Measurements from ENCODE around the gene LYL1. TPM values are rescaled to one million over a fixed set of nuclear protein-coding genes. Genes with fewer than 3 reads are reported as not detected.

Gene LYL1
- total and polyA plus RNA-seq, 4 donors = 12.9 to 34.1 (median 20.7) TPM

DNA sequence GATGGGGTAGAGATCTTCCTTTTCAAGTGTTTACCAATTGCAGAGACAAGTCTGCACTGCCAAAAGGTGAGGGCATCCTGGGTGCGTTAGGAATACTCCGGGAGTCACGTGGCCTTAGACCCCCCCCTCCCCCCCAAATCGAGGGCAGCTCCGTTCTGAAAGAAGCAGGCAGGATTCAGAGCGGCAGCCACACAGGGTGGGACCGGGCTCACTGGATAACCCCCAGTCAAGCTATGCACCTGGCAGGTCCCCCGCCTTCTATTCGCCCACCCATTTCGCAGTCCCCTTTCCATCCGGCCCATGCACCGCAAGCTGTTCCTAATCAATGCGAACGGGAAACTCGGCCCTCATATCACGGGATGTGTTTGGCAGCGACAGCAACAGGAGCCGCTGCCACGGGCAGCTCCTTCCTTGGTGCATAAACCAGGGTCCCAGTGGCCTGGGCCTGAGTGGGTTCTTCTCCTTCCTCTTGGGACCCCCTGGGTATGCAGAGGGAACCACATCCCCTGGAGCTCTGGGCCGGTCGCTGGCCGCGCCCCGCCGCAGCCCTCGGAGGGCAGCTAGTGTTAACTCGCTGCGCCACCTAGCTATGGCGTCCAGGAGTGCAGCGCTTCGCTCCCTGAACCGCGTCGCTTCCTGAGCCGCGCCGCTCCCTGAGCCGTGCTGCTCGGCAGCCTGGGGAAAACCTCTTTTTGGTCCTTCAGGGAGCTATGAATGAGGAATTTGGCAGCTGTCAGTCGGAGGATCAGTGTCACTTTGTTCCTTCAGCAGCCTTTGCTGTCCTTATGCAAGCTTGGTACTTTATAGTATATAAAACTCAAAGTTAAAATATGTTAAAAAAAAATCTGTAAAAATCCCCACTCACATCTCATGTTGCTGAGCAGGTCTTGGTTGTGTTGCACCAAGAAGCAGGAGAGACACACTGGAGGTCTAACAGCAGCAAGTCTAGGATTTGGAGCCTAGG lies 41.4 kb downstream of the LYL1 start:
- DNase-seq (peak; percentile 87 to 91 (median 89)), ATAC-seq (ENCODE audit: insufficient read depth, low FRiP score) (peak; percentile 89)
- H3K36me3 ChIP-seq (ENCODE audit: control insufficient read depth in 4 of 4, insufficient read depth in 4 of 4, low read length in 4 of 4) = peaks cover 0 to 2% (median 1%) of the 10 kb centered on the region in 4 donors
- no peaks in the 10 kb centered on the region for H3K27me3 ChIP-seq (ENCODE audit: control insufficient read depth in 3 of 3, insufficient read depth in 3 of 3, low read length in 2 of 3)
- peaks cover 14 to 64% (median 31%) of the 10 kb centered on the region in 5 donors for H3K4me1 ChIP-seq (ENCODE audit: control insufficient read depth in 5 of 5, insufficient read depth in 5 of 5, low read length in 5 of 5)
- peak; percentile 98 for TF ChIP-seq CTCF (IDR thresholded peaks at IDR 0.05; ENCODE audit: control extremely low read depth, extremely low read depth)
- peak overlapping the region in 1 of 2 donors; percentile 77 for H3K9ac ChIP-seq (ENCODE audit: insufficient read depth in 1 of 2, low read length in 2 of 2)
- WGBS, 2 donors = 1 to 2% methylated on average over 40 of the region's 40 CpGs
- H3K27ac ChIP-seq (ENCODE audit: low read depth in 1 of 2, low read length in 1 of 2) = peak overlapping the region; percentile 47 to 69
- no peak overlapping the region for H3K4me3 ChIP-seq
- H3K9me3 ChIP-seq (ENCODE audit: control insufficient read depth in 4 of 4, insufficient read depth in 3 of 4, low read length in 3 of 4) = no peaks in the 10 kb centered on the region

GRCh38 chr19:13060233-13060963 lies 42.3 kb downstream of the LYL1 start:
- Histone ChIP-seq H3K9me3 (ENCODE audit: control insufficient read depth in 4 of 4, insufficient read depth in 3 of 4, low read length in 3 of 4) (no peaks in the 10 kb centered on the region), H3K27me3 (ENCODE audit: control insufficient read depth in 3 of 3, insufficient read depth in 3 of 3, low read length in 2 of 3) (no peaks in the 10 kb centered on the region), H3K4me3 (no peak overlapping the region), H3K4me1 (ENCODE audit: control insufficient read depth in 5 of 5, insufficient read depth in 5 of 5, low read length in 5 of 5) (peaks cover 11 to 72% (median 32%) of the 10 kb centered on the region in 5 donors), H3K27ac (ENCODE audit: low read depth in 1 of 2, low read length in 1 of 2) (peak overlapping the region; percentile 41 to 69), H3K9ac (ENCODE audit: insufficient read depth in 1 of 2, low read length in 2 of 2) (no peak overlapping the region), H3K36me3 (ENCODE audit: control insufficient read depth in 4 of 4, insufficient read depth in 4 of 4, low read length in 4 of 4) (peaks cover 0 to 2% (median 0%) of the 10 kb centered on the region in 4 donors)
- no peak for TF ChIP-seq CTCF (IDR thresholded peaks at IDR 0.05; ENCODE audit: control extremely low read depth, extremely low read depth)
- DNase-seq = peak in 2 of 3 donors; percentile 49 to 62
- WGBS, 2 donors = 35 to 38% methylated on average over 19 of the region's 19 CpGs
- no peak for ATAC-seq (ENCODE audit: insufficient read depth, low FRiP score)

GRCh38 chr19:13058951-13059660 lies 43.6 kb downstream of the LYL1 start:
- 71 to 80% methylated on average over 12 of the region's 12 CpGs for WGBS, 2 donors
- no peak for TF ChIP-seq CTCF (IDR thresholded peaks at IDR 0.05; ENCODE audit: control extremely low read depth, extremely low read depth)
- H3K4me3 ChIP-seq = no peak overlapping the region
- no peaks in the 10 kb centered on the region for H3K27me3 ChIP-seq (ENCODE audit: control insufficient read depth in 3 of 3, insufficient read depth in 3 of 3, low read length in 2 of 3)
- no peaks in the 10 kb centered on the region for H3K36me3 ChIP-seq (ENCODE audit: control insufficient read depth in 4 of 4, insufficient read depth in 4 of 4, low read length in 4 of 4)
- DNase-seq = no peak
- peaks cover 15 to 80% (median 39%) of the 10 kb centered on the region in 5 donors for H3K4me1 ChIP-seq (ENCODE audit: control insufficient read depth in 5 of 5, insufficient read depth in 5 of 5, low read length in 5 of 5)
- no peak for ATAC-seq (ENCODE audit: insufficient read depth, low FRiP score)
- H3K9me3 ChIP-seq (ENCODE audit: control insufficient read depth in 4 of 4, insufficient read depth in 3 of 4, low read length in 3 of 4) = no peaks in the 10 kb centered on the region
- H3K27ac ChIP-seq (ENCODE audit: low read depth in 1 of 2, low read length in 1 of 2) = peak overlapping the region in 1 of 2 donors; percentile 52
- no peak overlapping the region for H3K9ac ChIP-seq (ENCODE audit: insufficient read depth in 1 of 2, low read length in 2 of 2)
